ENCODE data around the gene SEMA4F.

DNA sequence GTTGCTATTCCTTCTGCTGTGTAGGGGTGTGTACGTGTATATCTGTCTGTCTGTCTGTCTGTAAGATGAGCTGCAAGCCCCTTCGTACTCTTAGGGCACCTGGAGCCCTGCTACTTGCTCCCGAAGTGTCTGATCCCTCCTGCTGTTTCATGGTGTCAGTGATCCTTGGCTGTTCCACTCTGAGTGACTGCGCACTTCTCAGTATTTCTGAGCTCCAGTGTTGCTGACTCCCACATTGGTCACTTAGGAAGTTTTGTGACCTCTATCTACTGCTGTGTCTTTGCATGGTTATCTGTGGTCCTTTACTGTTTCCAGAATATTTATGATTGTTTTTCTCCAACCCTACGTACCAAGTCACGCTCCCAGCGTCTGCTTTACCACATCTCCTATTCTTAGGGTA, 16.2 kb downstream of the SEMA4F start:
- TF ChIP-seq POLR2AphosphoS5 (IDR thresholded peaks at IDR 0.05) (no peak), CTCF (IDR thresholded peaks at IDR 0.05) (no peak)
